Limb (tissue), 2 donors: ENCODE results near the gene CRB1.

Source experiments
- DNase-seq, 2 donors: peaks; one replicate each; pipeline ENCODE4 v3.0.0-alpha.2; 2016; ENCODE audit errors: extremely low spot score in 2 of 2

CRB1 gene

DNA sequence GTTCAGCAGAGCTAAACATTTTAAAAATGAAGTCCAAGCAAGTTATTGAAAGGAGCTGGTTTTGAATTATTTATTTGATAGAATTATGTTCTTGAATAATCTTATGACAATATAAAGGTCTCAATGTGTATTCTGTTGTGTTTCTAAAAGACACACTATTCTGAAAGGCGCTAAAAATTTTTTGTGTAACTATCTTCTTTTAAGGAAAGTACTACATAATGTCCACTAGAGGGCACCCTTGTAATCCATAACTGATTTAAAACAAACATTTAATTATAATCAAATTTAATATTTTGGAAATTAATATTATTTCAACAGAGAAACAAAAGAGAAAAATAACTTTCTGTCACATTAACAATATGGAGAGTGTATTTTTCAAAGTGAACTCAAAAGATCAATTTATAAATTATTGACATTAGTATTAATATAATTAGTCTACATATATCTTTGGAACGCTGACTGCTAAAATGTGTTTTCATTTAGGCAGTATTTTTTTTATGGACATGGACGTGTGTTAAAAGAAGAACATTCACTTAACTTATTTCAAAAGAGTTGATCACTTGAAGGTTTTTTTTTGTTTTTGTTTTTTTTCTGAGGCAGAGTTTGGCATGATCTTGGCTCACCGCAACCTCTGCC lies 258.8 kb downstream of the CRB1 start:
- peak in 1 of 2 donors; percentile 56 for DNase-seq
